ENCODE results near the gene ANGPTL1.

ANGPTL1 gene

GRCh38 chr1:178870944-178871343 is at the start of gene ANGPTL1:
Gene ANGPTL1 (minus strand): TSS chr1:178871077. CDS start chr1:178865776, 5,301 bp downstream.
- H3K27me3 Mint-ChIP-seq = no peaks in the 10 kb centered on the region
- H3K9me3 Mint-ChIP-seq = no peaks in the 10 kb centered on the region
- H3K4me3 Mint-ChIP-seq = no peak within 1 kb of the TSS
- no peak for DNase-seq (ENCODE audit: low spot score in 2 of 2)
- peak within 1 kb of the TSS; percentile 86 for H3K27ac Mint-ChIP-seq
- no peak for ATAC-seq (ENCODE audit: low read depth)
- H3K36me3 Mint-ChIP-seq = peaks cover 22% of the 10 kb centered on the region
- peaks cover 26% of the 10 kb centered on the region for H3K4me1 Mint-ChIP-seq

- no peak overlapping the region for H3K27ac Mint-ChIP-seq
- H3K36me3 Mint-ChIP-seq = peaks cover 35% of the 10 kb centered on the region
- H3K4me1 Mint-ChIP-seq = peaks cover 21% of the 10 kb centered on the region
- DNase-seq (ENCODE audit: low spot score in 2 of 2) (no peak), ATAC-seq (ENCODE audit: low read depth) (no peak)
- no peaks in the 10 kb centered on the region for H3K27me3 Mint-ChIP-seq
- H3K4me3 Mint-ChIP-seq = no peak overlapping the region
- peaks cover 1% of the 10 kb centered on the region for H3K9me3 Mint-ChIP-seq
Observed at GRCh38 chr1:178919581-178919980, 48.7 kb upstream of the ANGPTL1 start.

- peaks cover 1% of the 10 kb centered on the region for H3K9me3 Mint-ChIP-seq
- no peaks in the 10 kb centered on the region for H3K27me3 Mint-ChIP-seq
- H3K4me1 Mint-ChIP-seq = peaks cover 21% of the 10 kb centered on the region
- no peak overlapping the region for H3K27ac Mint-ChIP-seq
- no peak overlapping the region for H3K4me3 Mint-ChIP-seq
- ATAC-seq (ENCODE audit: low read depth) (no peak), DNase-seq (ENCODE audit: low spot score in 2 of 2) (no peak)
- H3K36me3 Mint-ChIP-seq = peaks cover 37% of the 10 kb centered on the region
Observed at GRCh38 chr1:178918955-178919354, 48.1 kb upstream of the ANGPTL1 start.

GRCh38 chr1:178918308-178918707 is 47.4 kb upstream of the ANGPTL1 start:
- Mint-ChIP-seq H3K27me3 (no peaks in the 10 kb centered on the region), H3K4me1 (peaks cover 19% of the 10 kb centered on the region), H3K36me3 (peaks cover 40% of the 10 kb centered on the region), H3K27ac (no peak overlapping the region), H3K4me3 (peak overlapping the region; percentile 29), H3K9me3 (peaks cover under 1% of the 10 kb centered on the region)
- no peak for DNase-seq (ENCODE audit: low spot score in 2 of 2)
- no peak for ATAC-seq (ENCODE audit: low read depth)

- Mint-ChIP-seq H3K36me3 (peaks cover 42% of the 10 kb centered on the region), H3K4me3 (no peak overlapping the region), H3K27ac (peak overlapping the region; percentile 78), H3K27me3 (no peaks in the 10 kb centered on the region), H3K4me1 (peaks cover 28% of the 10 kb centered on the region), H3K9me3 (no peaks in the 10 kb centered on the region)
- no peak for ATAC-seq (ENCODE audit: low read depth)
- DNase-seq (ENCODE audit: low spot score in 2 of 2) = no peak
Observed at GRCh38 chr1:178916448-178917174, 45.7 kb upstream of the ANGPTL1 start.

GRCh38 chr1:178912597-178912996 is 41.7 kb upstream of the ANGPTL1 start:
- DNase-seq (ENCODE audit: low spot score in 2 of 2) = no peak
- ATAC-seq (ENCODE audit: low read depth) = no peak
- H3K27me3 Mint-ChIP-seq = no peaks in the 10 kb centered on the region
- H3K27ac Mint-ChIP-seq = peak overlapping the region; percentile 72
- H3K4me3 Mint-ChIP-seq = no peak overlapping the region
- peaks cover 45% of the 10 kb centered on the region for H3K4me1 Mint-ChIP-seq
- H3K36me3 Mint-ChIP-seq = peaks cover 65% of the 10 kb centered on the region
- peaks cover 5% of the 10 kb centered on the region for H3K9me3 Mint-ChIP-seq

GRCh38 chr1:178910023-178910422 is 39.1 kb upstream of the ANGPTL1 start:
- Mint-ChIP-seq H3K27ac (peak overlapping the region; percentile 87), H3K4me3 (no peak overlapping the region), H3K27me3 (no peaks in the 10 kb centered on the region), H3K36me3 (peaks cover 62% of the 10 kb centered on the region), H3K4me1 (peaks cover 46% of the 10 kb centered on the region), H3K9me3 (peaks cover 8% of the 10 kb centered on the region)
- peak; percentile 68 for ATAC-seq (ENCODE audit: low read depth)
- DNase-seq (ENCODE audit: low spot score in 2 of 2) = no peak

- Mint-ChIP-seq H3K4me1 (peaks cover 49% of the 10 kb centered on the region), H3K36me3 (peaks cover 71% of the 10 kb centered on the region), H3K9me3 (peaks cover 8% of the 10 kb centered on the region), H3K27ac (no peak overlapping the region), H3K27me3 (no peaks in the 10 kb centered on the region), H3K4me3 (no peak overlapping the region)
- no peak for DNase-seq (ENCODE audit: low spot score in 2 of 2)
- no peak for ATAC-seq (ENCODE audit: low read depth)
Observed at GRCh38 chr1:178908358-178908757, 37.5 kb upstream of the ANGPTL1 start.

GRCh38 chr1:178901482-178902125 is 30.7 kb upstream of the ANGPTL1 start:
- ATAC-seq (ENCODE audit: low read depth) (peak; percentile 26), DNase-seq (ENCODE audit: low spot score in 2 of 2) (no peak)
- Mint-ChIP-seq H3K27ac (peak overlapping the region; percentile 61), H3K27me3 (no peaks in the 10 kb centered on the region), H3K4me3 (no peak overlapping the region), H3K9me3 (no peaks in the 10 kb centered on the region), H3K4me1 (peaks cover 16% of the 10 kb centered on the region), H3K36me3 (peaks cover 46% of the 10 kb centered on the region)

GRCh38 chr1:178899402-178899801 is 28.5 kb upstream of the ANGPTL1 start:
- Mint-ChIP-seq H3K4me3 (no peak overlapping the region), H3K4me1 (peaks cover 17% of the 10 kb centered on the region), H3K9me3 (peaks cover 8% of the 10 kb centered on the region), H3K27me3 (no peaks in the 10 kb centered on the region), H3K36me3 (peaks cover 47% of the 10 kb centered on the region), H3K27ac (peak overlapping the region; percentile 90)
- ATAC-seq (ENCODE audit: low read depth) = peak; percentile 46
- DNase-seq (ENCODE audit: low spot score in 2 of 2) = no peak

GRCh38 chr1:178898401-178898800 is 27.5 kb upstream of the ANGPTL1 start:
- H3K4me1 Mint-ChIP-seq = peaks cover 14% of the 10 kb centered on the region
- peaks cover 8% of the 10 kb centered on the region for H3K9me3 Mint-ChIP-seq
- H3K36me3 Mint-ChIP-seq = peaks cover 44% of the 10 kb centered on the region
- ATAC-seq (ENCODE audit: low read depth) (no peak), DNase-seq (ENCODE audit: low spot score in 2 of 2) (no peak)
- H3K4me3 Mint-ChIP-seq = no peak overlapping the region
- H3K27me3 Mint-ChIP-seq = no peaks in the 10 kb centered on the region
- H3K27ac Mint-ChIP-seq = no peak overlapping the region

- Mint-ChIP-seq H3K4me1 (peaks cover 12% of the 10 kb centered on the region), H3K36me3 (peaks cover 37% of the 10 kb centered on the region), H3K27me3 (no peaks in the 10 kb centered on the region), H3K27ac (peak overlapping the region; percentile 75), H3K4me3 (no peak overlapping the region), H3K9me3 (peaks cover 8% of the 10 kb centered on the region)
- ATAC-seq (ENCODE audit: low read depth) (no peak), DNase-seq (ENCODE audit: low spot score in 2 of 2) (no peak)
Observed at GRCh38 chr1:178895928-178896327, 25.1 kb upstream of the ANGPTL1 start.

GRCh38 chr1:178886551-178886950 is 15.7 kb upstream of the ANGPTL1 start:
- no peaks in the 10 kb centered on the region for H3K9me3 Mint-ChIP-seq
- peaks cover 16% of the 10 kb centered on the region for H3K36me3 Mint-ChIP-seq
- H3K27me3 Mint-ChIP-seq = no peaks in the 10 kb centered on the region
- H3K4me1 Mint-ChIP-seq = peaks cover 7% of the 10 kb centered on the region
- no peak for DNase-seq (ENCODE audit: low spot score in 2 of 2)
- no peak overlapping the region for H3K4me3 Mint-ChIP-seq
- no peak for ATAC-seq (ENCODE audit: low read depth)
- peak overlapping the region; percentile 73 for H3K27ac Mint-ChIP-seq

GRCh38 chr1:178885869-178886268 is 15.0 kb upstream of the ANGPTL1 start:
- H3K4me3 Mint-ChIP-seq = no peak overlapping the region
- ATAC-seq (ENCODE audit: low read depth) (no peak), DNase-seq (ENCODE audit: low spot score in 2 of 2) (no peak)
- peaks cover 17% of the 10 kb centered on the region for H3K36me3 Mint-ChIP-seq
- H3K27me3 Mint-ChIP-seq = no peaks in the 10 kb centered on the region
- H3K4me1 Mint-ChIP-seq = peaks cover 9% of the 10 kb centered on the region
- H3K27ac Mint-ChIP-seq = peak overlapping the region; percentile 73
- no peaks in the 10 kb centered on the region for H3K9me3 Mint-ChIP-seq
